ENCODE measurements around the gene ENPP1.

DNA sequence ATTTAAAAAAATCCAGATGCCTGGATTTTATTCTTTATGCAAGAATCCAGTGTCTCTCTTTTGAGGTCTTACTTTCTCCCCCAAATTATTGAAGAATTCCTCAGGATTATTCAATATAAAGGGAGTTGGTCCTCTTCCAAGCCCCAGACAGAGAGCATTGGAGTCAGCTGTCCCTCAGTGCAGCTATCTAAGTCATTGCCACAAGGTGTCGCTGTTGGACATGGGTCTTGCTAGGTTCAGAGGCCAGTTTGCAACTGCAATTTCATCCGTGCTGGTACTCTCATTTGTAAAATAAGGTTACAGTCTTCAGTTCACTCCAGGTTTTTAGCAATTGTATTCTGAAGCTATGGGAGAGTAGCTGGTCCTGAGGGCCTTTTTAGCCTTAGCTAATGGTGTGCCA is 115.5 kb downstream of the ENPP1 start:
- TF ChIP-seq, protein P1, sequence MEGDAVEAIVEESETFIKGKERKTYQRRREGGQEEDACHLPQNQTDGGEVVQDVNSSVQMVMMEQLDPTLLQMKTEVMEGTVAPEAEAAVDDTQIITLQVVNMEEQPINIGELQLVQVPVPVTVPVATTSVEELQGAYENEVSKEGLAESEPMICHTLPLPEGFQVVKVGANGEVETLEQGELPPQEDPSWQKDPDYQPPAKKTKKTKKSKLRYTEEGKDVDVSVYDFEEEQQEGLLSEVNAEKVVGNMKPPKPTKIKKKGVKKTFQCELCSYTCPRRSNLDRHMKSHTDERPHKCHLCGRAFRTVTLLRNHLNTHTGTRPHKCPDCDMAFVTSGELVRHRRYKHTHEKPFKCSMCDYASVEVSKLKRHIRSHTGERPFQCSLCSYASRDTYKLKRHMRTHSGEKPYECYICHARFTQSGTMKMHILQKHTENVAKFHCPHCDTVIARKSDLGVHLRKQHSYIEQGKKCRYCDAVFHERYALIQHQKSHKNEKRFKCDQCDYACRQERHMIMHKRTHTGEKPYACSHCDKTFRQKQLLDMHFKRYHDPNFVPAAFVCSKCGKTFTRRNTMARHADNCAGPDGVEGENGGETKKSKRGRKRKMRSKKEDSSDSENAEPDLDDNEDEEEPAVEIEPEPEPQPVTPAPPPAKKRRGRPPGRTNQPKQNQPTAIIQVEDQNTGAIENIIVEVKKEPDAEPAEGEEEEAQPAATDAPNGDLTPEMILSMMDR (IDR thresholded peaks at IDR 0.05) = peak; percentile 22 to 68 (median 47)
- TF ChIP-seq POLR2A (IDR thresholded peaks at IDR 0.05) = no peak

Measured in heart left ventricle (tissue), 13 donors.